HCT116 (cell line): ENCODE results near the gene PKNOX2. TPM values are rescaled to one million over a fixed set of nuclear protein-coding genes. Genes with fewer than 3 reads are reported as not detected.

Experiments
- ATAC-seq: fragments of 200-7000 bp; cut with Tn5 transposase; 2 replicates; pipeline ENCODE4 v1.9.1; 2020; ENCODE audit warnings: mild to moderate bottlenecking, moderate library complexity
- BruUV-seq: library from RNA; stranded (reverse); fragments of 400-500 nt; replicated peaks from 2 replicates; lab custom pipeline; 2021; lab: Mats Ljungman, UMichigan
- CTCF ChIA-PET: fragments of 300-600 bp; sonication (Branson Sonifier 250); formaldehyde crosslinking; loops from one replicate; lab custom pipeline; 2021; ENCODE audit warnings: antibody characterized with exemption; lab: Charles Lee
- POLR2A ChIA-PET: fragments of 300-600, 350-600 bp; sonication (Branson Sonifier 250); formaldehyde crosslinking; loops from one replicate; lab custom pipeline; 2021; ENCODE audit warnings: antibody characterized with exemption; lab: Charles Lee
- RAD21 ChIA-PET, 2 experiments: fragments of 300-600 bp; sonication (Branson Sonifier 250); formaldehyde crosslinking; loops; one replicate each; lab custom pipeline; 2023; ENCODE audit warnings: low total read pairs in 2 of 2; ENCODE audit not compliant: uncharacterized antibody in 2 of 2, unreplicated experiment in 2 of 2, low non-redundant PET in 1 of 2; lab: Charles Lee
- DNase-seq: peaks from one replicate; pipeline ENCODE4 v3.0.0-alpha.2; 2010; ENCODE audit warnings: low read depth, low spot score
- H2AFZ ChIP-seq: fragments of 200-600 bp; shearing (Covaris generic), sonication (generic); 2 replicates; pipeline ENCODE4 v1.6.1; 2017; ENCODE audit warnings: low read depth, mixed run types, mixed read lengths, antibody characterized with exemption, low read length; ENCODE audit not compliant: poor library complexity, severe bottlenecking
- H3K27ac ChIP-seq: 2 replicates; pipeline ENCODE4 v1.5.1; 2012; ENCODE audit warnings: low read depth, low read length
- H3K27me3 ChIP-seq: fragments of 200-600 bp; sonication (generic); 2 replicates; pipeline ENCODE4 v1.6.1; 2016; ENCODE audit warnings: mixed run types, low read length, mixed read lengths; ENCODE audit not compliant: insufficient read depth
- H3K36me3 ChIP-seq, 2 experiments: fragments of 200-500 bp in 1 of 2; fragments of 200-600 bp in 1 of 2; sonication (Bioruptor generic) in 1 of 2; sonication (generic) in 1 of 2; 2 replicates each; pipeline versions ENCODE4 v1.5.1 to v1.6.1; 2014 to 2016; ENCODE audit warnings: low read length in 2 of 2, inconsistent platforms in 1 of 2, mixed read lengths in 1 of 2, mixed run types in 1 of 2; ENCODE audit not compliant: insufficient read depth in 2 of 2, control insufficient read depth in 1 of 2
- H3K4me1 ChIP-seq, 2 experiments: fragments of 200-600 bp in 1 of 2; sonication (generic) in 1 of 2; 2 replicates each; pipeline versions ENCODE4 v1.5.1 to v1.6.1; 2012 to 2017; ENCODE audit warnings: low read length in 2 of 2, inconsistent platforms in 1 of 2, mild to moderate bottlenecking in 1 of 2, mixed read lengths in 1 of 2, mixed run types in 1 of 2, moderate library complexity in 1 of 2; ENCODE audit not compliant: insufficient read depth in 2 of 2, control insufficient read depth in 1 of 2
- H3K4me2 ChIP-seq: fragments of 200-600 bp; sonication (generic); 2 replicates; pipeline ENCODE4 v1.6.1; 2017; ENCODE audit warnings: mixed run types, low read length, mixed read lengths
- H3K4me3 ChIP-seq, 2 experiments: fragments of 200-600 bp in 1 of 2; sonication (generic) in 1 of 2; replicated peaks in 1 of 2; 2 replicates each; pipeline ENCODE4 v1.5.1; 2011 to 2016; ENCODE audit warnings: low read length in 2 of 2, control low read depth in 1 of 2, low read depth in 1 of 2, mild to moderate bottlenecking in 1 of 2, mixed read lengths in 1 of 2, mixed run types in 1 of 2
- H3K79me2 ChIP-seq: fragments of 200-600 bp; sonication (generic); 2 replicates; pipeline ENCODE4 v1.6.1; 2017; ENCODE audit warnings: mild to moderate bottlenecking, mixed run types, low read length, moderate library complexity, mixed read lengths; ENCODE audit not compliant: insufficient read depth
- H3K9ac ChIP-seq: fragments of 200-600 bp; sonication (generic); 2 replicates; pipeline ENCODE4 v1.6.1; 2016; ENCODE audit warnings: low read length, mixed read lengths
- H3K9me2 ChIP-seq: fragments of 200-600 bp; sonication (generic), shearing (Covaris generic); 2 replicates; pipeline ENCODE4 v1.6.1; 2017; ENCODE audit warnings: mixed run types, mild to moderate bottlenecking, moderate library complexity; ENCODE audit not compliant: insufficient read depth
- H3K9me3 ChIP-seq, 2 experiments: fragments of 200-500 bp in 1 of 2; fragments of 200-600 bp in 1 of 2; sonication (Bioruptor generic) in 1 of 2; sonication (generic) in 1 of 2; 2 replicates each; pipeline ENCODE4 v1.6.1; 2014 to 2017; ENCODE audit warnings: low read length in 2 of 2, mixed read lengths in 2 of 2, inconsistent platforms in 1 of 2, low read depth in 1 of 2, mild to moderate bottlenecking in 1 of 2, mixed run types in 1 of 2, moderate library complexity in 1 of 2; ENCODE audit not compliant: control insufficient read depth in 1 of 2, insufficient read depth in 1 of 2
- H4K20me1 ChIP-seq: fragments of 200-600 bp; sonication (generic), shearing (Covaris generic); 2 replicates; pipeline ENCODE4 v1.6.1; 2017; ENCODE audit warnings: mixed run types, mild to moderate bottlenecking, moderate library complexity; ENCODE audit not compliant: insufficient read depth
- CBX3 ChIP-seq: IDR thresholded peaks from 2 replicates; pipeline ENCODE4 v1.6.1; 2012; ENCODE audit warnings: low read depth
- CEBPB ChIP-seq: IDR thresholded peaks from 2 replicates; pipeline ENCODE4 v1.6.1; 2012; ENCODE audit warnings: low read depth
- EGR1 ChIP-seq: IDR thresholded peaks from 2 replicates; pipeline ENCODE4 v1.6.1; 2012; ENCODE audit warnings: low read depth
- EZH2phosphoT487 ChIP-seq: fragments of 200-600 bp; IDR thresholded peaks from 2 replicates; pipeline ENCODE4 v1.6.1; 2018; ENCODE audit warnings: antibody characterized with exemption, borderline replicate concordance
- FOSL1 ChIP-seq: IDR thresholded peaks from 2 replicates; pipeline ENCODE4 v1.6.1; 2012; ENCODE audit warnings: low read depth
- JUND ChIP-seq: IDR thresholded peaks from 2 replicates; pipeline ENCODE4 v1.6.1; 2012
- MAX ChIP-seq: IDR thresholded peaks from 2 replicates; pipeline ENCODE4 v1.6.1; 2012
- POLR2AphosphoS5 ChIP-seq: IDR thresholded peaks from 2 replicates; pipeline ENCODE4 v1.6.1; 2011; ENCODE audit warnings: mild to moderate bottlenecking, low read depth, low read length, moderate library complexity
- RAD21 ChIP-seq: IDR thresholded peaks from 2 replicates; pipeline ENCODE4 v1.6.1; 2012; ENCODE audit warnings: low read depth, mild to moderate bottlenecking
- SIN3A ChIP-seq: IDR thresholded peaks from 2 replicates; pipeline ENCODE4 v1.6.1; 2012; ENCODE audit warnings: low read depth
- SP1 ChIP-seq: IDR thresholded peaks from 2 replicates; pipeline ENCODE4 v1.6.1; 2012; ENCODE audit warnings: low read depth
- SRF ChIP-seq: IDR thresholded peaks from 2 replicates; pipeline ENCODE4 v1.6.1; 2012; ENCODE audit warnings: low read depth
- intact Hi-C: fragments of 100-400 bp; cut with micrococcal nuclease; formaldehyde crosslinking; loops from 2 replicates; pipeline ENCODE4 v1.10.0; 2022
- total RNA-seq: library from RNA; stranded (reverse); gene quantifications from one replicate; pipeline ENCODE4 v1.2.1, GENCODE V29; 2021; ENCODE audit not compliant: unreplicated experiment
- TF ChIP-seq, protein P1 (sequence below), 3 experiments: fragments of 200-600 bp in 1 of 3; sonication (generic) in 1 of 3; IDR thresholded peaks in 2 of 3; conservative IDR thresholded peaks in 1 of 3; 2 replicates each; pipeline ENCODE4 v1.5.1; 2012 to 2017; ENCODE audit warnings: low read depth in 2 of 3, low read length in 2 of 3, antibody characterized with exemption in 1 of 3, borderline replicate concordance in 1 of 3, control low read depth in 1 of 3, mild to moderate bottlenecking in 1 of 3, mixed read lengths in 1 of 3, mixed run types in 1 of 3, moderate library complexity in 1 of 3; ENCODE audit not compliant: insufficient read depth in 1 of 3
- TF ChIP-seq, protein P2 (sequence below): IDR thresholded peaks from 2 replicates; pipeline ENCODE4 v1.6.1; 2011; ENCODE audit warnings: mild to moderate bottlenecking, low read length, moderate library complexity; ENCODE audit not compliant: insufficient replicate concordance; ENCODE audit errors: extremely low read depth

PKNOX2 gene
- total RNA-seq, 1 experiment from 2014 or later = 0.20 TPM

GRCh38 chr11:125281831-125282595, 117.5 kb downstream of the PKNOX2 start:
- no peak overlapping the region for H3K9ac ChIP-seq
- no peaks in the 10 kb centered on the region for H4K20me1 ChIP-seq
- H3K4me1 ChIP-seq = peaks cover 0 to 7% of the 10 kb centered on the region in 2 experiments; a peak in 1 of 4 replicates
- no peaks in the 10 kb centered on the region for H3K79me2 ChIP-seq
- H2AFZ ChIP-seq = no peak overlapping the region
- CTCF ChIA-PET = no interaction called here
- no peaks in the 10 kb centered on the region for H3K9me2 ChIP-seq
- ATAC-seq (peak; percentile 61), DNase-seq (peak; percentile 41)
- TF ChIP-seq SP1 (no peak), EGR1 (peak; percentile 35; the same call in 1 of the 2 replicates), EZH2phosphoT487 (no peak), FOSL1 (no peak), SIN3A (no peak), JUND (0 out of 2 replicates have a peak, but pooled peaks have one; percentile 13), CBX3 (0 out of 2 replicates have a peak, but pooled peaks have one; percentile 14)
- H3K4me3 ChIP-seq = no peak overlapping the region
- H3K4me2 ChIP-seq = no peak overlapping the region; the same call in 1 of the 2 replicates
- intact Hi-C loops = no loop called here
- RAD21 ChIA-PET = no interaction called here
- no peaks in the 10 kb centered on the region for H3K36me3 ChIP-seq
- H3K9me3 ChIP-seq = no peaks in the 10 kb centered on the region
- H3K27ac ChIP-seq = no peak overlapping the region
- no TSS peak for BruUV-seq
- H3K27me3 ChIP-seq = peaks cover 6% of the 10 kb centered on the region; the same call in 1 of the 2 replicates
- POLR2A ChIA-PET = no interaction called here

DNA sequence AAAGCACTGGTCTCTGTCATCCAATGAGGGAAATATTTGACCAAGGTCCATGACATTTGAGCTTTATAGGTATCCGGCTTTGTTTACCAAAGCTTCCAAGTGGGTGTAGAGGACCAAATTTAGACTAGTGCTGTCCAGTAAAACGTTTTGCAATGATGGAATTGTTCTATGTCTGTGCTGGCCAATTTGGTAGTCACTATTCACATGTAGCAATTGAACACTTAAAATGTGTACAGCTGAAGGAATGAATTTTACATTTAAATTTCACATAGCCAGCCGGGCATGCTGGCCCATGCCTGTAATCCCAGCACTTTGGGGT, 118.0 kb downstream of the PKNOX2 start:
- Histone ChIP-seq H4K20me1 (no peaks in the 10 kb centered on the region), H3K4me2 (no peak overlapping the region; the same call in 1 of the 2 replicates), H3K27ac (no peak overlapping the region), H2AFZ (no peak overlapping the region), H3K4me3 (no peak overlapping the region)
- DNase-seq (no peak), ATAC-seq (0 out of 2 replicates have a peak, but pooled peaks have one; percentile 11)
- RAD21 ChIA-PET = no interaction called here
- no TSS peak for BruUV-seq
- no peak for TF ChIP-seq JUND
- no peak for TF ChIP-seq SRF
- no peak for TF ChIP-seq FOSL1
- TF ChIP-seq EGR1 = no peak
- TF ChIP-seq, protein P1, sequence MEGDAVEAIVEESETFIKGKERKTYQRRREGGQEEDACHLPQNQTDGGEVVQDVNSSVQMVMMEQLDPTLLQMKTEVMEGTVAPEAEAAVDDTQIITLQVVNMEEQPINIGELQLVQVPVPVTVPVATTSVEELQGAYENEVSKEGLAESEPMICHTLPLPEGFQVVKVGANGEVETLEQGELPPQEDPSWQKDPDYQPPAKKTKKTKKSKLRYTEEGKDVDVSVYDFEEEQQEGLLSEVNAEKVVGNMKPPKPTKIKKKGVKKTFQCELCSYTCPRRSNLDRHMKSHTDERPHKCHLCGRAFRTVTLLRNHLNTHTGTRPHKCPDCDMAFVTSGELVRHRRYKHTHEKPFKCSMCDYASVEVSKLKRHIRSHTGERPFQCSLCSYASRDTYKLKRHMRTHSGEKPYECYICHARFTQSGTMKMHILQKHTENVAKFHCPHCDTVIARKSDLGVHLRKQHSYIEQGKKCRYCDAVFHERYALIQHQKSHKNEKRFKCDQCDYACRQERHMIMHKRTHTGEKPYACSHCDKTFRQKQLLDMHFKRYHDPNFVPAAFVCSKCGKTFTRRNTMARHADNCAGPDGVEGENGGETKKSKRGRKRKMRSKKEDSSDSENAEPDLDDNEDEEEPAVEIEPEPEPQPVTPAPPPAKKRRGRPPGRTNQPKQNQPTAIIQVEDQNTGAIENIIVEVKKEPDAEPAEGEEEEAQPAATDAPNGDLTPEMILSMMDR (IDR thresholded peaks at IDR 0.05 in 2 of 3, conservative IDR thresholded peaks at IDR 0.05 in 1 of 3; ENCODE audit: borderline replicate concordance in 1 of 3, insufficient read depth in 1 of 3, low read depth in 2 of 3, low read length in 2 of 3) = no peak
- TF ChIP-seq, protein P2, sequence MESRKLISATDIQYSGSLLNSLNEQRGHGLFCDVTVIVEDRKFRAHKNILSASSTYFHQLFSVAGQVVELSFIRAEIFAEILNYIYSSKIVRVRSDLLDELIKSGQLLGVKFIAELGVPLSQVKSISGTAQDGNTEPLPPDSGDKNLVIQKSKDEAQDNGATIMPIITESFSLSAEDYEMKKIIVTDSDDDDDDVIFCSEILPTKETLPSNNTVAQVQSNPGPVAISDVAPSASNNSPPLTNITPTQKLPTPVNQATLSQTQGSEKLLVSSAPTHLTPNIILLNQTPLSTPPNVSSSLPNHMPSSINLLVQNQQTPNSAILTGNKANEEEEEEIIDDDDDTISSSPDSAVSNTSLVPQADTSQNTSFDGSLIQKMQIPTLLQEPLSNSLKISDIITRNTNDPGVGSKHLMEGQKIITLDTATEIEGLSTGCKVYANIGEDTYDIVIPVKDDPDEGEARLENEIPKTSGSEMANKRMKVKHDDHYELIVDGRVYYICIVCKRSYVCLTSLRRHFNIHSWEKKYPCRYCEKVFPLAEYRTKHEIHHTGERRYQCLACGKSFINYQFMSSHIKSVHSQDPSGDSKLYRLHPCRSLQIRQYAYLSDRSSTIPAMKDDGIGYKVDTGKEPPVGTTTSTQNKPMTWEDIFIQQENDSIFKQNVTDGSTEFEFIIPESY = no peak
- no peak for TF ChIP-seq POLR2AphosphoS5
- no peak for TF ChIP-seq RAD21
- TF ChIP-seq MAX = no peak
- no peak for TF ChIP-seq CBX3
- no peak for TF ChIP-seq CEBPB
- no peak for TF ChIP-seq SIN3A
- TF ChIP-seq, all 23 proteins: peak for 0
- H3K27me3 ChIP-seq = peaks cover 6% of the 10 kb centered on the region; the same call in 1 of the 2 replicates
- no peaks in the 10 kb centered on the region for H3K9me3 ChIP-seq
- POLR2A ChIA-PET = no interaction called here
- no peaks in the 10 kb centered on the region for H3K9me2 ChIP-seq
- no peaks in the 10 kb centered on the region for H3K36me3 ChIP-seq
- H3K9ac ChIP-seq = no peak overlapping the region
- H3K79me2 ChIP-seq = no peaks in the 10 kb centered on the region
- peaks cover 0 to 7% of the 10 kb centered on the region in 2 experiments; a peak in 1 of 4 replicates for H3K4me1 ChIP-seq
- intact Hi-C loops = no loop called here
- CTCF ChIA-PET = no interaction called here
